GM10248 (cell line): ENCODE data around the gene TINAGL1.

Source experiments
- CTCF ChIA-PET: fragments of 300-600 bp; sonication (Branson Sonifier 250); formaldehyde crosslinking; extraction: SDS; loops from one replicate; lab custom pipeline; 2021; ENCODE audit warnings: antibody characterized with exemption; lab: Yijun Ruan, JAX
- POLR2A ChIA-PET: fragments of 350-650 bp; sonication (Branson Sonifier 250); formaldehyde crosslinking; extraction: SDS; loops from one replicate; lab custom pipeline; 2020; ENCODE audit warnings: antibody characterized with exemption; lab: Yijun Ruan, JAX
- DNase-seq: peaks from one replicate; pipeline ENCODE4 v3.0.0; 2012; ENCODE audit errors: extremely low spot score
- CTCF ChIP-seq: IDR thresholded peaks from 2 replicates; pipeline ENCODE4 v1.5.1; 2012; ENCODE audit warnings: mild to moderate bottlenecking, low read depth; ENCODE audit errors: extremely low read depth, missing control alignments, control extremely low read depth

TINAGL1 gene

GRCh38 chr1:31541194-31541593, 35.1 kb upstream of the TINAGL1 start:
- POLR2A ChIA-PET = no interaction called here
- no peak for TF ChIP-seq CTCF

DNA sequence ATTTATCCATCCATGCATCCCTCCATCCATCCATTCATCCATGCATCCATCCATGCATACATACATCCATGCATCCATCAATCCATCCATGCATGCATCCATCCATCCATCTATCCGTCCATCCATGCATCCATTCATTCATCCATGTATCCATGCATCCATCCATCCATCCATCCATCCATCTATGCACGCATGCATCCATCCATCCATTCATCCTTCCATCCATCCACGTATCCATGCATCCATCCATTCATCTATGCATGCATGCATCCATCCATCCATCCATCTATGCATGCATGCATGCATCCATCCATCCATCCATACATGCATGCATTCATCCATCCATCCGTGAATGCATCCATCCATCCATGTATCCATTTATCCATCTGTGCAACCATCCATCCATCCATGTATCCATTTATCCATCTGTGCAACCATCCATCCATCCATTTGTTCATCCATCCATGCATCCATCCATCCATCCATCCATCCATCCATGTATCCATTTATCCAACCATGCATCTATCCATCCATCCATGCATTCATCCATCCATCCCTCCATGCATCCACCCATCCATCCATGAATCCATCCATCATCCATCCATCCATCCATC, 30.3 kb upstream of the TINAGL1 start:
- no peak for DNase-seq
- POLR2A ChIA-PET = no interaction called here
- CTCF ChIA-PET = no interaction called here
- TF ChIP-seq CTCF = no peak

More at GRCh38 chr1:31541194-31541593, 35.1 kb upstream of the TINAGL1 start:
- DNase-seq = no peak
- CTCF ChIA-PET = interaction anchor here (1.0 to 1.9 kb wide), 3 partner anchors 9 to 119 kb away, joined by 3 to 4 read pairs (median 4); no protein-coding TSS in a partner anchor

DNA sequence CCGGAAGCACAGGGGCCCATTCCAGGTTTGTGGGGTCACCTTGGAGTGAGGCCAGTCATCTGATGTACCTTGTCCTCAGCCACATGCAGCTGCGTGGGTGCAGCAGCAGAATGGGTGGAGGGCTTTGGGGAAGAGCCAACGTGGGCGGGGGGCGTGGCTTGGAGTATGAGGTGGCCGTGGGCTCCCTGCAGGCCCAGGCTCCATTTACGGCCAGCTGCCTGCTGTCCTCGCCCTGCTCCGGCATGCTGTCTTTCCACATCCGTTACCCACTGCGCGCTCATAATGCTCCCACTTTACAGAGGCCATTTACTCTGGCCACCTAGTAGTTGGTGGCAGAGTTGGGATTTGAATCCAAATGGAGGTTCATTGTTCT, 27.8 kb upstream of the TINAGL1 start:
- no peak for TF ChIP-seq CTCF
- ChIA-PET POLR2A (no interaction called here), CTCF (interaction anchor here (0.9 to 4.1 kb wide), 43 partner anchors 11 to 396 kb away, joined by 3 to 61 read pairs (median 4); partner anchors contain the start of gene FABP3)
- no peak for DNase-seq

- ChIA-PET POLR2A (interaction anchor here (0.5 kb wide), 1 partner anchor 141 kb away, joined by 3 read pairs; no protein-coding TSS in a partner anchor), CTCF (interaction anchor here (0.6 to 4.1 kb wide), 73 partner anchors 9 to 413 kb away, joined by 3 to 61 read pairs (median 4); partner anchors contain the start of genes FABP3, PEF1, SNRNP40 and ZCCHC17)
- TF ChIP-seq CTCF = peak; percentile 89
- peak; percentile 87 for DNase-seq
These were observed 27.2 kb upstream of the TINAGL1 start for GRCh38 chr1:31548907-31549808.

DNA sequence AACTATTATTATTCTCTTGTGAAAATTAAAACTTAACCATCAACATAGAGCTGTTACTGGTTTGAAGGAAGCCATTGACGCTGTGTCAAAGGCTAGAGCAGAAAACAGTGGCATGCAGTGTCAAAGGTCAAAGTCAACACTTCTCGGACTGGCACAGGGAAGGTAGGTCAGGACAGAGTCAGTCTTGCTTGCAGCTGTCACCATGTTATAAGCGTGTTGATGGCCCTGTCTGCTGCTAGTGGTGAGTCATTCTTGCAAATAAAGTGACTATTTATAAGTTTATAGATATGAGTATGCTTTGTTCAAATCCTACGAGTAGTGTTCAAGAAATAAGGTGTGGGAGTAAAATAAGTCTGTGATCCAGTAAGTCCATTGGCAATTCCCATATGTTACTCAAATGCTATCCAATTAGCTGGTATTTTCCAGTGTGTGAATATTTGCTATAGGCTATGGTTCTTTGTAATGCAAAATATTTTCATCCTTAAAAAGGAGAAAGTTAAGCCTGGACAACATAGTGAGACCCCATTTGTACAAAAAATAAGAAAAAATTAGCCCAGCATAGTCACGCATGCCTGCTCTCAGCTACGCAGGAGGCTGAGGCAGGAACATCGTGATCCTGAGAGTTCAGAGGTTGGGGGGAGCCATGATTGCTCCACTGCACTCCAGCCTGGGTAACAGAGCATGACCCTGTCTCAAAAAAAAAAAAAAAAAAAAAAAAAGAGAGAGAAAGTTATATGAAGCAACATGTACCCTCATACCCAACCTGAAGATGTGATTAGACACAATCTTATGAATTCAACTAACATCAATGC, 26.3 kb upstream of the TINAGL1 start:
- TF ChIP-seq CTCF = no peak
- ChIA-PET POLR2A (no interaction called here), CTCF (interaction anchor here (0.7 to 4.1 kb wide), 49 partner anchors 10 to 412 kb away, joined by 3 to 61 read pairs (median 4); partner anchors contain the start of genes FABP3, SNRNP40 and ZCCHC17)
- peak; percentile 39 for DNase-seq
